Measurements from ENCODE around the gene BRD9. TPM values are rescaled to one million over a fixed set of nuclear protein-coding genes. Genes with fewer than 3 reads are reported as not detected.

Gene BRD9
- total and polyA plus RNA-seq, 2 of the 13 experiments (the other 11 are each of a cell fraction or from before 2014, with no cell fraction given) = 5.2 to 22.9 TPM

DNA sequence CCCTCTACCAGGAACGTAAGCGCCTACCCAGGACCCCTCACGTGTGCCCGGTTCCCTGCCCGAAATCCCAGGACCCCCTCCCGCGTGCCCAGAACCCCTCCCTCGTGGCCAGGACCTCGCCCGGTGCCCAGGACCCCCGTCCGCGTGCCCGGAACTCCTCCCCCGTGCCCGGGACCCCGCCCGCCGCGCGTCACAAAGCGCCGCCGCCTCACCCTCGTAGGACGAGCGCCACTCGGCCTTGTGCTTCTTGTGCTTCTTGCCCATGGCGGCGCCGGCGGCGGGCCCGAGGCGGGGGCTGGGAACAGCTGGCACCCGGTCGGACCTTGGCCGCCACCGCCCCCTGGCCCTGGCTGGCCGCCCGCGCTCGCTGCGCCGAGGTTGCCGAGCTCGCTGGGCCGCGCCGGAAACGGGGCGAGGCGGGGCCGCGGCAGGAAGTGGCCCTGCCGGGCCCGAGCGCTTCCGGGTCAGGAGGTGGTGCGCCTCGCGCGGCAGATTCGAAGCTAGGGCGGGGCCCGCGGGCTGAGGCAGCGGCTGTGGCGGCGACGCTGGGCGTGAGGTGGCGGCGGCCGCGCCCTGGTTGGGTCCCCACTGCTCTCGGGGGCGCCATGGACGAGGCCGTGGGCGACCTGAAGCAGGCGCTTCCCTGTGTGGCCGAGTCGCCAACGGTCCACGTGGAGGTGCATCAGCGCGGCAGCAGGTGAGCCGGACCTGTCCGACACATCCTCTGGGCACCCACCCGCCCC lies at the start of gene BRD9, which contains the start of gene TRIP13 (continued):
- TF ChIP-seq POLR2G (IDR thresholded peaks at IDR 0.05; ENCODE audit: low read depth, low read length) (peak; percentile 67), ZNF550 (CRISPR knock-in tag; IDR thresholded peaks at IDR 0.05; ENCODE audit: borderline replicate concordance) (no peak), HDAC1 (CRISPR knock-in tag; IDR thresholded peaks at IDR 0.05) (peak; percentile 99), PRPF4 (IDR thresholded peaks at IDR 0.05; ENCODE audit: low read depth, low read length, poor library complexity, severe bottlenecking) (no peak), ZNF496 (CRISPR knock-in tag; IDR thresholded peaks at IDR 0.05; ENCODE audit: insufficient replicate concordance) (no peak), ARID3A (IDR thresholded peaks at IDR 0.05; ENCODE audit: low read depth, low read length) (no peak), YEATS2 (CRISPR knock-in tag; IDR thresholded peaks at IDR 0.05; ENCODE audit: borderline replicate concordance) (no peak), CHD2 (IDR thresholded peaks at IDR 0.05; ENCODE audit: low read depth, low read length) (peak; percentile 54; the same call in 1 of the 2 replicates), ZNF468 (CRISPR knock-in tag; IDR thresholded peaks at IDR 0.05) (0 out of 2 replicates have a peak, but pooled peaks have one; percentile 61), ZNF292 (CRISPR knock-in tag; IDR thresholded peaks at IDR 0.05; ENCODE audit: borderline replicate concordance, low read depth) (no peak), AGO1 (IDR thresholded peaks at IDR 0.05; ENCODE audit: low read depth, low read length, poor library complexity, severe bottlenecking) (no peak), CBX2 (IDR thresholded peaks at IDR 0.05; ENCODE audit: low read depth, low read length) (no peak), CBX2 (CRISPR knock-in tag; IDR thresholded peaks at IDR 0.05; ENCODE audit: low read depth) (no peak), FOSL2 (CRISPR knock-in tag; IDR thresholded peaks at IDR 0.05) (no peak), TGIF2 (CRISPR knock-in tag; IDR thresholded peaks at IDR 0.05) (peak; percentile 80; the same call in 1 of the 2 replicates), HES4 (CRISPR knock-in tag; IDR thresholded peaks at IDR 0.05; ENCODE audit: borderline replicate concordance) (peak; percentile 57; the same call in 1 of the 2 replicates), ZNF556 (CRISPR knock-in tag; IDR thresholded peaks at IDR 0.05; ENCODE audit: borderline replicate concordance) (peak; percentile 59; the same call in 1 of the 2 replicates), HDAC6 (IDR thresholded peaks at IDR 0.05; ENCODE audit: low read depth, low read length) (no peak)
- TF ChIP-seq, protein P1, sequence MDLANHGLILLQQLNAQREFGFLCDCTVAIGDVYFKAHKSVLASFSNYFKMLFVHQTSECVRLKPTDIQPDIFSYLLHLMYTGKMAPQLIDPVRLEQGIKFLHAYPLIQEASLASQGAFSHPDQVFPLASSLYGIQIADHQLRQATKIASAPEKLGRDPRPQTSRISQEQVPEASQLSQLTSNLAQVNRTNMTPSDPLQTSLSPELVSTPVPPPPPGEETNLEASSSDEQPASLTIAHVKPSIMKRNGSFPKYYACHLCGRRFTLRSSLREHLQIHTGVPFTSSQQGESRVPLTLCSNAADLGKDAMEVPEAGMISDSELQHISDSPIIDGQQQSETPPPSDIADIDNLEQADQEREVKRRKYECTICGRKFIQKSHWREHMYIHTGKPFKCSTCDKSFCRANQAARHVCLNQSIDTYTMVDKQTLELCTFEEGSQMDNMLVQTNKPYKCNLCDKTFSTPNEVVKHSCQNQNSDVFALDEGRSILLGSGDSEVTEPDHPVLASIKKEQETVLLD (CRISPR knock-in tag; IDR thresholded peaks at IDR 0.05; ENCODE audit: low read depth) = peak; percentile 98
- TF ChIP-seq, protein P2, sequence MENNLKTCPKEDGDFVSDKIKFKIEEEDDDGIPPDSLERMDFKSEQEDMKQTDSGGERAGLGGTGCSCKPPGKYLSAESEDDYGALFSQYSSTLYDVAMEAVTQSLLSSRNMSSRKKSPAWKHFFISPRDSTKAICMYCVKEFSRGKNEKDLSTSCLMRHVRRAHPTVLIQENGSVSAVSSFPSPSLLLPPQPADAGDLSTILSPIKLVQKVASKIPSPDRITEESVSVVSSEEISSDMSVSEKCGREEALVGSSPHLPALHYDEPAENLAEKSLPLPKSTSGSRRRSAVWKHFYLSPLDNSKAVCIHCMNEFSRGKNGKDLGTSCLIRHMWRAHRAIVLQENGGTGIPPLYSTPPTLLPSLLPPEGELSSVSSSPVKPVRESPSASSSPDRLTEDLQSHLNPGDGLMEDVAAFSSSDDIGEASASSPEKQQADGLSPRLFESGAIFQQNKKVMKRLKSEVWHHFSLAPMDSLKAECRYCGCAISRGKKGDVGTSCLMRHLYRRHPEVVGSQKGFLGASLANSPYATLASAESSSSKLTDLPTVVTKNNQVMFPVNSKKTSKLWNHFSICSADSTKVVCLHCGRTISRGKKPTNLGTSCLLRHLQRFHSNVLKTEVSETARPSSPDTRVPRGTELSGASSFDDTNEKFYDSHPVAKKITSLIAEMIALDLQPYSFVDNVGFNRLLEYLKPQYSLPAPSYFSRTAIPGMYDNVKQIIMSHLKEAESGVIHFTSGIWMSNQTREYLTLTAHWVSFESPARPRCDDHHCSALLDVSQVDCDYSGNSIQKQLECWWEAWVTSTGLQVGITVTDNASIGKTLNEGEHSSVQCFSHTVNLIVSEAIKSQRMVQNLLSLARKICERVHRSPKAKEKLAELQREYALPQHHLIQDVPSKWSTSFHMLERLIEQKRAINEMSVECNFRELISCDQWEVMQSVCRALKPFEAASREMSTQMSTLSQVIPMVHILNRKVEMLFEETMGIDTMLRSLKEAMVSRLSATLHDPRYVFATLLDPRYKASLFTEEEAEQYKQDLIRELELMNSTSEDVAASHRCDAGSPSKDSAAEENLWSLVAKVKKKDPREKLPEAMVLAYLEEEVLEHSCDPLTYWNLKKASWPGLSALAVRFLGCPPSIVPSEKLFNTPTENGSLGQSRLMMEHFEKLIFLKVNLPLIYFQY (CRISPR knock-in tag; IDR thresholded peaks at IDR 0.05; ENCODE audit: borderline replicate concordance) = peak; percentile 72; the same call in 1 of the 2 replicates
- TF ChIP-seq, protein P3, sequence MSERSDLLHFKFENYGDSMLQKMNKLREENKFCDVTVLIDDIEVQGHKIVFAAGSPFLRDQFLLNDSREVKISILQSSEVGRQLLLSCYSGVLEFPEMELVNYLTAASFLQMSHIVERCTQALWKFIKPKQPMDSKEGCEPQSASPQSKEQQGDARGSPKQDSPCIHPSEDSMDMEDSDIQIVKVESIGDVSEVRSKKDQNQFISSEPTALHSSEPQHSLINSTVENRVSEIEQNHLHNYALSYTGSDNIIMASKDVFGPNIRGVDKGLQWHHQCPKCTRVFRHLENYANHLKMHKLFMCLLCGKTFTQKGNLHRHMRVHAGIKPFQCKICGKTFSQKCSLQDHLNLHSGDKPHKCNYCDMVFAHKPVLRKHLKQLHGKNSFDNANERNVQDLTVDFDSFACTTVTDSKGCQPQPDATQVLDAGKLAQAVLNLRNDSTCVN (CRISPR knock-in tag; IDR thresholded peaks at IDR 0.05; ENCODE audit: borderline replicate concordance) = no peak

All from HepG2 (cell line).